Fibroblast of skin of back (primary cell): Measurements from ENCODE around the gene TUBA4A. TPM values are rescaled to one million over a fixed set of nuclear protein-coding genes. Genes with fewer than 3 reads are reported as not detected.
A peak's percentile ranks its signal among the peaks of the same experiment; 100 is the strongest.
"Not testable (repeated sequence)": the region's sequence is repeated elsewhere in the genome, so short reads cannot be mapped to it uniquely, and the experiment has no call there.

Source experiments
- DNase-seq: peaks from one replicate; pipeline ENCODE4 v3.0.0-alpha.2; 2013
- polyA plus RNA-seq, 2 experiments: library from polyadenylated mRNA; unstranded; fragments of 120-200 nt; gene quantifications; one replicate each; pipeline ENCODE4 v1.2.1, GENCODE V29; 2013; ENCODE audit not compliant: insufficient read length in 2 of 2

TUBA4A gene
- polyA plus RNA-seq (2013, experiment 1 of 2; ENCODE audit: insufficient read length): 8.9 TPM
- 7.3 TPM for polyA plus RNA-seq (2013, experiment 2 of 2; ENCODE audit: insufficient read length)

DNA sequence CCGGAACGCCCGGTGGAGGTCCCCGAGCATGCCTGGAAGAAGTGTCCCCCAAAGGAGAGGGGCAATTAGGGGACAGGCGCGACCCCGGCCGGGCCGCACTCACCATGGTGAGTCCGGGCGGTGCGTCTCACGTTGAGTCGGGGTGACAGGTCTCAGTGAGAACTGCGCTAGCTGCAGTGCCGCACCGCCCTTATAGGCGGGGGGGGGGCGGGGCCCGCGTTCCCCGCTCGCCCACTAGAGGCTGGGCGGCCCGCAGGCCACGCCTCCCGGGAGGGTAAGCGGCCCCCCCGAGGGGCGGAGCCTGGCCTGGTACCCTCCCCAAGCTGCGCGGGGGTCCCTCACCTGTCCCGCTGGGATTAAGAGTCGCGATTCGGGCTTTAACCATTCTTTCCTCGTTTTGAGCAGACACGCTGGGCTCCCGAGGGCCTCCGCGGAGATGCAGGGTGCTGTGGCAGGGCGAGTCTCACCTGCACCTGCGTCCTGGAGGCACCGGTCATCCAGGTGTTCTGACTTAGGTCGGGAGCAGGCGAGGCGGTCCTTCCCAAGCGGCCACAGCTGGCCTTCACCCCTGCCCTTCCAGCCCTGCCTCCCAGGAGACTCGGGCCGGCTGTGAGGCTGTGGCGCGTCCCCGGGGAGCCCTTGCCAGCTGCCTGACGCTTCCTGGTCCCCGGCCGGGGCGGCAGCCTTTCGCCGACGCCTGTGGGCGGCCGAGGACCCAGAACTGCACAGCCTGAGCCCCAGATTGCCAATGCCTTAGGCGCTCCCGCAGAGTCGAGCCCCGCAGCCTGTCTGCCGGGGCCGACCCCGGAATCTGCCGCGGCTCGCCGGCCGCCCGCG is at the start of gene TUBA4A:
Gene TUBA4A, minus strand, starts transcription at position 166 of the 837 bp plus-strand sequence. Its CDS starts 60 bp downstream, at position 106.
- DNase-seq: peak; percentile 59

DNA sequence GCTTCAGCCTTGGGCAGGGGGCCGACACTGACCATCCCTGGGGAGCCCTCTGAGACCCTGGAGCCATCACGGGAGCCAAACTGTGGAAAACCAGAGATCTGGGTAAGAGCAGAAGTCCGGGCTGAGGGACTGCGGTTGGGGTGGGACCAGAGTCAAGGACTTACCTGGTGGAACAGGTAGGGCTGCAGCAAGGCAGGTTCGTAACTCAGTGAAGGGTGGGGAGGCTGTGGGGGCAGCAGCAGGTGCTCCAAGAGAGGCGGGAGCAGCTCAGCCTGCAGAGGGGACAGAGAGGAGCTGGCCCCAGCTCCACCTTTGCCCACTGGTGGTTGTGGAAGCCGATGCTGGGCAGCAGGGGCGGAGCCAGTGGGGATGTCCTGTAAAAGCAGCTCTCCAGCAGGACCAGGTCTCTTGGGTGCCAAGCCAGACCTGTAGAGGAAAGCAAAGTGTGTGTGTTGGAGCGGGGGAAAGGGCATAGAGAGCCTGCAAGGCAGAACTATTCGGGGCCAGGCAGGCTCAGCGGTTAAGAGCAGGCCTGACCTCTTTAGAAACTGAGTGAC is 48.8 kb upstream of the TUBA4A start:
- no peak for DNase-seq

DNA sequence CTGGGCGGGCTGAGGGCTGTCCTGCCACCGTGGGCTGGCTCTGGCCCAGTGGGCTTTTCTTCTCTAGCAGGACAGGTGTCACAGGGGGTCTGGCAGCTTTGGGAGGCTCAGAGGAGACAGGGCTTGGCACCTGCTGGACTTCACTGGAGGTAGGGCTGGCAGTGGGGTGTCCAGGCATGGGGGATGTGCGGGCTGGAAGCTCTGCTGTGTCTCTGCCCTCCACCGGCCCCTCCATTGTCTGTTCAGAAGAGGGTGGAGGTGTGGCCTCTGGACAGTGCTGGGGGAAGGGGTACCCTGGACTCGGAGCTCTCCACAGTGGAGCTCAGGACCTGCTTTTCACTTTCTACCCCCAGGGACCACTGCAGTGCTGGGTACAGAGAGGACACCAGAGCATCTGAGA is 46.3 kb upstream of the TUBA4A start:
- DNase-seq: no peak

DNA sequence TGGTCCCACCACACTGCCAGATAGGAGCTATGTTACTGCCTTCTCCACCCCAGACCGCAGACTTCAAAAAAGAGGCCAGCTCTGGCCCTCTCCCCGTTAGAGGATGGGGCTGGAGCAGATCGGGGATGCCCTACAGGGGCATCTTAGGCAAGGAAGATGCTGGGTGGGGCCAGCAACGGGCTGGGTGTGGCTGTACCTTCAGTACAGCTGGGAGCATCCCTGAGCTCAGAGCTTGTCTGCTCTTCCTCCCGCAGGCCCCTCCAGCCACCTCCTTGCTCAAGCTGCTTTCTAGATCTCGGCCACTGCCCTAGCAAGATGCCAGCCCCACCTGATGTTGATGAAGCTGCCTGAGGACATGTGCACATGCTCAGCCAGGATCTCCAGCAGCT is 45.6 kb upstream of the TUBA4A start:
- DNase-seq: no peak

DNA sequence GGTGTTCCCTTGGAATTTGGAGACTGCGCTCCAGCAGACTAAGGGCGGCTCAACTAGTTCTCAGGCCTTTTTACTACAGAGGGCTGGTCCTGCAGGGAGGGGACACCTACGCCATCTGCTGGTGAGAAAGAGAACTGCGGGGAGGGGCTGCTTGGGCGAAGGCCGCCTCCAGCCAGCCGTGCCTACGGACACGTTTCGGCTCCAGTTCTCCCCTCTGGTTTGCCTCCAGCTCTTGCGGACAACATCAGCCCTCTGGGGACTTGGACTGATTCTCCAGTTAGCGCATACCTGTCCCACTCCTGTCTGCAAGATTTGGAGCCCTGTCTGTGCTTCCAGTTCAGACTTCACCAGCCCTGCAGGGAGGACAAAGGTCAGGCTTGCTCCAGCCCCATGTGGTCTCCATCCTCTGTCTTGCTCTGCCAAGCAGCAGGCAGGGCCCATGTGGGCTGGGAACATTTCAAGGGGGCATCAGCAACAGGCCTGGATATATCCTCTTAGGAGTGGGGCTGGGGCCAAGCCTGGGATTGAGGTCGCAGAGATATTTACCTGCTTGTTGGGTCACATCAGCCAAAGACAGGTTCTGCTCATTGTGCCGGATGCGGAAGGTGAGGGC is 45.1 kb upstream of the TUBA4A start:
- peak; percentile 76 for DNase-seq

DNA sequence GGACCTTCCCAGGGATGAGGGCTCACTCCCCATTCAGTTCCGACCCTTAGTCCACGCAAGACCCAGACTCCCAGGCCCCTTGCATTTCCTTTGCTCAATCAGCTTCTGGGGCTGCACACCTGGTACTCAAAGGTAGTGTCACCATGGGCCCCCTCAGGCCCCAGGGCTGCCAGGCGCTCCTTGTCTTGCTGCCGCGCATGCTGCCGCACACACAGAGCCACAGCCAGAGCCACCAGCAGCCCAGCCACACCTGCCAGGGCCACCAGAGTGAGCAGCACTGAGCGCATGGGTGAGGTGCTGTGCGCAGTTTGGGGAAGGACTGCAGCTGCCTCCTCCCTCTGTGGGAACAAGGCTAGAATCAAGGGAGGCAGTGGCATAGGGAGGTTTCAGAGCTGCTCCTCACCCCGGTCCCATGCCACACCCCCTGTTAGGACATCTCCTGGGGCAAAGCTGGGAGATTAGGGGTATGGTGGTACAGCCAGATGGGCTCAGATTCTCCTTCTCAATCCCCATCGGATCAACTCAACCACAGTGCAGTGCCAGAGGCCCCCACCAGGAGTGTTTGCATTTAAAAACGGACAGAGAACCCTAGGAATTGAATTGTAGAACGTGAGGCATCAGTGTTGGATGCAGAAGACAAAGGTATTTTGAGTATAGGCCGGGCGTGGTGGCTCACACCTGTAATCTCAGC is 44.2 kb upstream of the TUBA4A start:
- DNase-seq: peak; percentile 14

DNA sequence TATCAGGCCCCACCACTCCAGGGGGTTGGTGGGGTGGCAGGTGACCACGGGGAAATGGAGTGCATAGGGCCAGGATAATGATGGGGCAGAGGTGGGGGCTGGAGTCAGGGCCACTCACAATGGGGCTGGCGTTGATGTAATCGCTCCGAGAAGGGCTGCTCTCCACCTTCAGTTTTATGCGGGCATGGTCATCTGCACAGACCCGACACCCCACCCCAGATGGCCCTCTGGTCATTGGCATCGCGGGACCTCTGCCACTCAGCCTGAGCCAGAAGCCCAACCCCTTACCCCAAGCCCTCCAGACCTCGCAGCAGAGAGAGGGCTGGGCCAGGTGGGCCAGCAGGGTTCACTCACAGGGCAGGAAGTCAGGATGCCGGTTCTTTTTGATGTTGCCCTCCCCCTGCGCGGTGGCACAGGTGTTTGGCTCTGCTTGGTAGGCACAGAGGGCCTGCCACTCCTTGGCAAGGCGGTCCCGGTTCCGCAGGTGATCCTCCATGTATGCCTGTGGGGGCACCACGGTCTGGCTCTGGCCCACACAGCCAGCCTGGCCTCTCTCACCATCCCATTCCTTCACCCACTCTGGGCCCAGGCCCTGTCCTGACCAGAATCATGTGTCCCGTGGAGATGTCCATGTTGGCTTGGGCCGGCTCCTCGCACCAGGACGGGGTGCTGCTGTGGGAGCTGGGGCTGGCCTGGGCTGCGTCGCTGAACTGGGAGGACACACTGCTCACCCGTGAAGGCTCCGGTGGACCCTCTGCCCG is 43.1 kb upstream of the TUBA4A start:
- no peak for DNase-seq

DNA sequence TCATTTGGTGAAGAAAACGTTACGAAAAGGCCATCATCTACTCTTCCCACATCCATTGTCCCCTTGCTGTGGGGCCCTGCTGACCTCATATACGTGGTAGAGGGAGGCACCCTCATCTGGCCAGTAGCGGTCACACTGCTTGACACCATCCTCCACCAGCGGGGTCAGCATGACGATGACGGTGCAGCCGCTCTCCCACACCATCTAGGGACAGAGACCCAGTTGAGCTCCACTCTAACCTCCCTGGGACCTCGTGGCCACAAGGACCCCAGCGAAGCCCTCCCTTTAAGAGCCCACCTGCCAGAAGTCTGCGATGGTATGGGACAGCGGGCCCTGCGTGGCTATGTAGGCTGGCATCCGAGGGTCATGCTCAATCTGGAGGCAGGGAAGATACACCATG is 42.4 kb upstream of the TUBA4A start:
- no peak for DNase-seq

DNA sequence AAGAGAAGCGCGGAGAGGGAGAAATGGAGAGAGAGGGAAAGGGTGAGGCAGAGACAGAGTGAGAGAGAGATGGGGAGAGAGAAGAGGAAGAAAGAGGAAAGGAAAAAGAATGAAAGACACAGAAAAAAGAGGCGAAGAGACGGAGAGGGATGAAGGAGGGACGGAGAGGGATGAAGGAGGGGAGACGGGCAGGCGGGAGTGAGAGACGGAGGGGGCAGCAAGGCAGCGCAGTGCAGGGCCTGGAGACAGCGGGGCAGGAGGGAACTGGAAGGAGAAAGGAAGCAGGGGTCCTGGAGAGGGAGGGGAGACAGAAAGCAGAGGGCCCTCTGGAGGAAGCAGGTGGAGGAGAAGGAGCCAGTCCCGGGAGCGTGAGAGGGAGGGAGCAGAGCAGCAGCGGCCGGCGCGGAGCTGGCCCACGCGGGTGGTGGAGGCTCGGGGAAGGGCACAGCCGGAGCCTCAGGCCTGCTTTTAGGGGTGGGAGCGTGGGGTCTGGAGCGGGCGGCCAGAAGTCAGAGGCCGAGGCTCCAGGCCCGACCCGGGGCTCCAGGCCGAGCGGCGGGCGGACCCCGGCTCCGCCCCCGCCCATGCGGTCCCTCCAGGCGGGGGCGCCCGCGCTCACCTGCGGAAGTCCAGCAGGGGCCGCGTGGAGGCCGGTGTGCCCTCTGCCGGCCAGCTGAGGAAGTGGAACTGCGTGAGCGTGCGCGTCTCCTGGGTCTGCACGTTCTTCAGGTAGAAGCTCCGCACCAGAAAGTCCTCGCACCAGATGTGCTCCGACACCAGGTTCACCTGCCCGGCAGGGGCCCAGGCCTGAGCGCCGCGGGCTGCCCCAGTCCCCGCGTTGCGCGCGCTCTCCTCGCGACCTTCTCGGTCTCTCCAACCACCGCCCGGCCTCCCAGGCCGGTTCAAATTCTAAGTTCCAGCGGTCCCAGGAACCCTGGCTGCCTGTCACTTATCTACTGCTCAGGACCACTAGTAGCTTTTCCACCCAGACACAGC is 40.9 kb upstream of the TUBA4A start:
- peak; percentile 69 for DNase-seq

DNA sequence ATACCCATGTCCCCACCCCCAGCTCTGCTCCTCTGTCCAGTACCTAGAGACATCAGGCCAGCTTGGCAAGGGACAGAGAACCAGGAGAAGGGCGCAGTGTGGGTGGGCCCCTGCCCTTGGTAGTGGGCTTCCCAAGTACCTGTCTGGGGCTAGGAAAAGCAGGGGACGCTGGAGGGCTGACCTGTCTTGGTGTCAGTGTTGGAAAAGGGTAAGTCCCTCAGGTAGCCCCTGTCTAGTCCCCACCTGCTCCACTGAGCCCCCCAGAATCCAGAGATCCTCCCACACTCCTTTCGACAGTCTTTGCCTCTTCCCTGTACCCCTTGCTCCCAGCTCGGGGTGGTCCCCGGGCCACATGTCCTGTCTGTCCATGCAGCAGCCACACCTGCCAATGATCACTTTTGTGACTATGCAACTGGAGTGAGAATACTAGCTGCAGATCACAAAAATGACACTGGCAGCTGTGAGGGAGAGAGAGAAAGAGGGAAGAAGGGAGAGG is 40.1 kb upstream of the TUBA4A start:
- no peak for DNase-seq

DNA sequence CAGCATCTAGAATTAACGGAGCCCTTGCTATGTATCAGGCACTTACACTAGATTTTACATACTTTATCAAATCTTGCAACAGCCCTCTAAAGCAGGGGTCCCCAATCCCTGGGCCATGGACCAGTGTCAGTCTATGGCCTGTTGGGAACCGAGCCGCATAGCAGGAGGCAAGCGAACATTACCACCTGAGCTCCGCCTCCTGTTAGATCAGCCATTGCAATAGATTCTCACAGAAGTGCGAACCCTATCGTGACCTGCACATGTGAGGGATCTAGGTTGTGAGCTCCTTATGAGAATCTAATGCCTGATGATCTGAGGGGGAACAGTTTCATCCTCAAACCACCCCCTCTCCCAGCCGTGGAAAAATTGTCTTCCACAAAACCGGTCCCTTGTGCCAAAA is 38.9 kb upstream of the TUBA4A start:
- no peak for DNase-seq

DNA sequence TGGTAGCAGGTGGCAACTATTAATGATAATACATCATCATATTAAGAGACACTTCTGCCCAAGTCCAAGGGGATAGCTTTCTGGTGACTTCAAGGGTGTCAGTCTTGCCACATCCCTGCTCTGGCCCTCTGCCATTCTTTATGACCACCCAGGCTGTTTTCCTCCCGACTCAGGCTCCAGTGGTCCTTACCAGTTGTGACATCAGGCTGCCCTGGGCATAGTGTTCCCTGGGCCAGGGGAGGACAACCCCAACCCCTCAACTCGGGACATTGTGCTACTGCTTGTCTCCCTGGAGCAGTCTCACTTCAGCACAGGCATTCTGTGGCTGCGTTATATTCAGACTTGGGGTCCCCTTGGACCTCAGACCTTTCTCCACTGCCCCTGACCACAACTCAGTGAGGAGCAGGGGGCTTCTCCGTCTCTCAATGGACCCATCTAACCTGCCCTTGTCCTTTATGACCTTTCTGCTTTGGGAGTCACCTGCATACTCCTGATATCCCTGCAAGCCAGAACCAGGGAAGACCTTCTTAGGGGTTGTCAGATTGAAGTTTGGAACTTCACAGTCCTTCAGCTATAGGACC is 38.3 kb upstream of the TUBA4A start:
- DNase-seq: no peak

DNA sequence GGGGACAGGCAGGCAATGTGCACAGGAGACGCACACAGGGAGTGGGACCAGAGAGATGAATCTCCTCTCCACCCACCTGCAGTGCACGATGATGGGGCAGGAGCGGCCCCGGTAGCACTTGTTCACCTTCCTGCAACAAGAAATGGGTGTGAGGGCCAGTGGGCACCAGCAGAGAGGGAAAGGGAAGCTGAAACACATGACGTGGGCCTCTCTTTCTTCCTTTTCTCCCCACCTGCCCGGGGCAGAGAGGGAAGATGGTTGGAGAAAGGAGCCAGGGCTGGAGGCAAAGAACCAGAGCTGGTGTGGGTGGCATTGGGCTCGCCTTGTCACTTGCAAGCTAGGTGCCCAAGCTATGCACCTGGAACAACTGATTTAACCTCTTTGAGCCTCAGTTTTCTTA is 37.7 kb upstream of the TUBA4A start:
- no peak for DNase-seq

DNA sequence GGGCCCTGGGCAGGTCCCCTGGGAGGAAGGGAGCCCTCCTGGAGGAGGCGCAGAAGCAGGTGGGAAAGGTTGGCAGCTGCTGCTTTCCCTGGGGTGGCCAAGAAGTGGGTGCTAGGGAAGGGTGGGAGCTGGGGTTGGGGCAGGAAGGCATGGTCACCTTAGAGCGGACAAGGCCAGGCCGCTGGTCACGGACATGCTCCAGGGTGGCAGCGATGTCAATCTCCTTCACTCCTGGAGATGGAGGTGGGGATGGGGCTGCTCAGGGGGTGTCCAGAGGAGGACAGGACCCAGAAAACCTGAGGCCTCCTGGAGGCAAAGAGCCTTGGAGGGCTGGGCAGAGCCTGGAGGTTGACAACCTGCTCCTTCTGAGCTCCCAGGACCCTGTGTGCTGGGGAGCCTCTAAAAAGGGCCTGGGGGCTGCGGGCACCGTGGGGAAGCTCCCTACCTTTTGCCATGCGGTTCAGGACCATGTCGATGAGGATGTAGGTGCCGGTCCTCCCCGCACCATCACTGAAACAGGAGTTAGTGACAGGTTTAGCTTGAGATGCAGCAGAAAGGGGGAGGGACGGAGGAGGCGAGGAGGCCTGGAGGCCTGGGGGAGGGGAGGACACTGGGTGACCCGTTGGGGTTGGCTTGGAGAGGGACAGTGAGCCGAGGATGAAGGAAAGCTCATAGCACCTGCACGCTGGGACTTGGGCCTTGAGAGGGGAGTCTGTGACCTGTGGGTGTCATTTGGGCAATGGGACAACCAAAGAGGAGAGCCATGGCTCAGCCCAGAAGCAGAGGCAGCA is 36.9 kb upstream of the TUBA4A start:
- no peak for DNase-seq

DNA sequence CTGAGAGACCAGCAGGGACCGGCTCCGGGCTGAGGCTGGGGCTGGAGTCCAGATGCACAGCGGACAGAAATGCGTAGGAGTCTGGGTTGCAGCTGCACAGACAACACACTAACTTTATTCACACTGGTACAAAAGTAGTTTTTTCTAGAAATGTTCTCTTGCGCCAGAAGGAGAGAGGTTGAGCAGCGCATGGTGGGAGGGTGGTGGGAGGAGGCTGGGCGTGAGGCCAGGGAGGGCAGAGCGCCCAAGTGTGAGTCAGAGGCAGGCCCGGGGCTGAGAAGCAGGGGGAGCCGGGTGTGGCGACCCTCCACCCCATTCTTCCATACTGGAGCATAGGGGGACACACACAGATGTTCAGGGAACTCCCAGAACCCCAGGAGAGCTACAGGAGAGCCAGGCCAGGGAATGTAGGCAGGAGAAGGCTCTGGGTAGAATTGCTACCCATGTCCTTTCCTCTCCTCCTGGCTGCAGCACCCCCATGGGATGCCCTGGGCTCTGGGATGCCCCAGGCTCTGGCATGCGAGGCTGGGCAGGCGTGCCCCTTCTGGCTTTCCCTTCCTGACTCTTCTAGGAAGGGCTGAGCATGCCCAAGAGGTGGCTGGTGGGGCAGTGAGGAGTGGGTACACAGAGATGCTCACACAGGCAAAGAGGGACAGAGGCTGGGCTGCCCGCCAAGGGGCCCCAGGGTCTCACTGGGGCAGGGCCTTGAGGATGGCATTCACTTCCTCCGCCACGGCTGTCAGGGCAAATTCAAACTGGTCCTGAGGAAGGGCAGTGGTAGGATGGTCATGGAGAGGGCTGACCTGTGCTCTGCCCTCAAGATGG is 36.0 kb upstream of the TUBA4A start:
- peak; percentile 77 for DNase-seq

DNA sequence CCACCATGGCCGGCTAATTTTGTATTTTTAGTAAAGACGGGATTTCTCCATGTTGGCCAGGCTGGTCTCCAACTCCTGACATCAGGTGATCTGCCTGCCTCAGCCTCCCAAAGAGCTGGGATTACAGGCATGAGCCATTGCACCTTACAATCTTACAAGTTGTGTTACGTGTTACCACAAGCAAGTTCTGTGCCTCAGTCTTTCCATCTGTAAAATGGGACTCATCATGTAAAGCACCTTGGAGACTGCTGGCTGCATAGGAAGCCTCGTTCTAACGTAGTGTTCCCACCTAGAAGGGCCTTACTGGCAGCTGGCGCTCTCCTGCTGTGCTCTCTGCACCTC is 35.4 kb upstream of the TUBA4A start:
- DNase-seq: no peak

DNA sequence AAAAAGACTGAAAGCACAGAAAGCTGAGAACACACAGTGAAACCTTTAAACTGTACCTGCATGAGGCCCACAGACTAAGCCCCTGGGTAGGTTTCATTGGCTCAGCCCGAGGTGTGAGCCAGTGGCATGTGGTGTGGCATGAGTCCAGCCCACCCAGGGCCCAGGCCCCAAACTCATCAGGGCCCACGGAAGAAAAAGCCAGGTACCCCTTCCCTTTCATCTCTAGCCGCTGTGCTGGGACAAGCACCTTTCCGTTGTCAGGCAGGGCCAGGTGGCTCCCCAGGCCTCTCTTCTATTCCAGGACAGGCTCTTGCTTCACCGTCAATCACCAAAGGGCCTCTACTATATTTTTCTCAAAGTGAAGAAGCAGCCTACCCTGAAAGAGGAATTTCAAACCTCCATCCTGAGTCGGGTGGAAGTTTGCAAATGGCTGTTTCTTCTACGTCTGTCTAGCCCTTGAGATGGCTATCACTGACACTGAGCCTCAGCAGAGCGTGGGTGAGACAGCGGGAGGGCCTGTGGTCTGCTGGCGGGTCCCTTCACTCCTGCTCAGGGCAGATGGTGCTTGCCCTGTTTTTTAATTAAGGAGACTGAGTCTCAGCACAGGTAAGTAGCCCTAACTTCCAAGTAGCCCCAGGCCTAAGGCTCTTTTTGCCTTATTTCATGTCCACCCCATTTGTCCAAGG is 34.0 kb upstream of the TUBA4A start:
- DNase-seq: no peak

DNA sequence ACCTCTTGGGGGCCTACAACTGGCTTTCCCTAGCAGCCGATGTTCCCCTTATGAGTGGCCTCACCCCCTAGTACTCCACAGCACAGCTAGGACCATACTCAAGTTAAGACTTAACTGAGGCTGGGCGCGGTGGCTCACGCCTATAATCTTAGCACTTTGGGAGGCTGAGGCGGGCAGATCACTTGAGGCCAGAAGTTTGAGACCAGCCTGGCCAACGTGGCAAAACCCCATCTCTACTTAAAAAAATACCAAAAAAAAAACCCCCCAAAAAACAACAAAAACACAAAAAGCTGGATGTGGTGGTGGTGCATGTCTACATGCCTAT is 33.4 kb upstream of the TUBA4A start:
- DNase-seq: not testable (repeated sequence)
